ENCODE data around the gene ANKS1A. TPM values are rescaled to one million over a fixed set of nuclear protein-coding genes. Genes with fewer than 3 reads are reported as not detected.

The ANKS1A gene
- total RNA-seq, 2 donors from 2014 or later: 20.5 to 68.4 TPM

- H3K27ac ChIP-seq: no peak overlapping the region
- WGBS: 97% methylated on average over 2 of the region's 2 CpGs
- H3K36me3 ChIP-seq: peaks cover 0 to 7% of the 10 kb centered on the region in 2 donors
- H3K27me3 ChIP-seq (replicated peaks; ENCODE audit: insufficient read depth): no peaks in the 10 kb centered on the region
- TF ChIP-seq CTCF (IDR thresholded peaks at IDR 0.05): no peak
- TF ChIP-seq POLR2A (IDR thresholded peaks at IDR 0.05): no peak
- TF ChIP-seq POLR2AphosphoS5 (IDR thresholded peaks at IDR 0.05): no peak
- no peaks in the 10 kb centered on the region for H3K9me3 ChIP-seq
- intact Hi-C loops (cut with DNase I): no loop called here
- no peak overlapping the region for H3K4me3 ChIP-seq
- no peak for DNase-seq (ENCODE audit: low spot score)
- no peaks in the 10 kb centered on the region for H3K4me1 ChIP-seq (replicated peaks)
These were observed 180.2 kb downstream of the ANKS1A start for GRCh38 chr6:35069262-35069661.

GRCh38 chr6:35070111-35070510, 181.1 kb downstream of the ANKS1A start:
- Histone ChIP-seq H3K27ac (no peak overlapping the region), H3K4me1 (replicated peaks) (no peaks in the 10 kb centered on the region), H3K9me3 (no peaks in the 10 kb centered on the region), H3K4me3 (no peak overlapping the region), H3K36me3 (peaks cover 0 to 7% of the 10 kb centered on the region in 2 donors), H3K27me3 (replicated peaks; ENCODE audit: insufficient read depth) (no peaks in the 10 kb centered on the region)
- WGBS: 89% methylated on average over 2 of the region's 2 CpGs
- intact Hi-C loops (cut with DNase I): no loop called here
- no peak for TF ChIP-seq POLR2A (IDR thresholded peaks at IDR 0.05)
- no peak for TF ChIP-seq POLR2AphosphoS5 (IDR thresholded peaks at IDR 0.05)
- TF ChIP-seq CTCF (IDR thresholded peaks at IDR 0.05): no peak
- no peak for DNase-seq (ENCODE audit: low spot score)

DNA sequence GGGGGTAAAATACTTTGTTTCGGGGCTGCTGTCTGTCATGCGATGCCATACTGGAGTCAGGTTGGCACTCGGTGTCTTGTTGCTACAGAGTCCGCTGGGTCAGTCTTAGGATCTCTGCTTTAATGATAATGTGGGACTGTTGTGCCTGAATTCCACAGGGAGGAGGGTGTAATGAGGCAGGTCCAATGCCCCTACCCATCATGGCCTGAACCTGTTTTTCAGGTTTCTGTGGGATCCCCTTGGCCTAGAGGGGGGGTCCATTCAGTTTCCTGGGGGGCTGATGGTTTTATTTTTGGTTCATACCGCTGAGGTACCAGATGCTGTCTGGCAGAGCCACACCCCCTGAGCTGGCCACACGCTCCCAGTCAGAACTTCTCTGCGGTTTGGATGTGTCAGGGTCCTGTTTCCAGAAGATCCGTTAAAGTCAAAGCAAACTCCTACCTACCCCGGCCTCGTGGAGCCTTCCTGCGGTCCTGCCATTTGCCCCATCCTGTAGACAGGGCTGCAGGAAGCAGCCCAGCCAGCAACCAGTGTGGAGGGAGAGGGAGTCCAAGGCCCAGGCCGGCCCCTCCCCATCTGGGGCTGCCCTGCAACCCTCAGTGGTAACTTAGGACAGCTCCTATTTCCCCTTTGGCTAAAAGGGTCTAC, 182.4 kb downstream of the ANKS1A start:
- Histone ChIP-seq H3K27ac (no peak overlapping the region), H3K4me1 (replicated peaks) (no peaks in the 10 kb centered on the region), H3K4me3 (no peak overlapping the region), H3K27me3 (replicated peaks; ENCODE audit: insufficient read depth) (no peaks in the 10 kb centered on the region), H3K9me3 (no peaks in the 10 kb centered on the region), H3K36me3 (no peaks in the 10 kb centered on the region)
- intact Hi-C loops (cut with DNase I): no loop called here
- WGBS: 56% methylated on average over 12 of the region's 12 CpGs
- TF ChIP-seq CTCF (IDR thresholded peaks at IDR 0.05) (no peak), POLR2A (IDR thresholded peaks at IDR 0.05) (no peak)
- no peak for DNase-seq (ENCODE audit: low spot score)

DNA sequence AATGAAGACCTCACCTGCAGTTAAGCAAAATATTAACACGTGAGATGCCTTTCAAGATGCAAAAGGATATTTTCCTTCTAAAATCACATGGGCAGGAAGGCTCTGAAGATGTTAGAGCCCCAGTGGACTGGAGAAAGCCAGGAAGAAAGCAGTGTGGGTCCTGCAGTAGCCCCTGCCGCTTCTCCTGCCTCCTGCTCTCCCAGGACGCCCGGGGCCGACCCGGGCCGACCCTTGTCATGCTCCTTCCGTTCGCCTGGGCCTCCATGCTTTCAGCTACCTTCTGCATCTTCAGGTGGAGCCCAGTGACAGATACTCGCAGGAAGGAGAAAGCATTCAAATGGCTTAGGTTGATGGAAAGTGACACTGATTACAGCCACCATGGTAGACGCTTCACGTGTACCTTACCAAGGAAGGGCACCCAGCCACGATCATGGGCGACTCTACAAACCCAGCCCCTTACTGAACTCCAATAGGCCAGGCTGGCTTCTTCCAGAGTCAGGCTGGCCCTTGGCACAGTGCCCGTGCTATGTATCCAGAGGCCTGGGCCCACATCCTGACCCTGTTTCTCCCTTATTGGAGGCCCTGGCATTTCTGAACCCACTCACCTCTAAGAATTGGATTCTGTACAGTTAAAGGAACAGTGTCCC, 183.1 kb downstream of the ANKS1A start:
- Histone ChIP-seq H3K4me1 (replicated peaks) (no peaks in the 10 kb centered on the region), H3K36me3 (no peaks in the 10 kb centered on the region)
- DNase-seq (ENCODE audit: low spot score): no peak

More for the DNA sequence above, 183.1 kb downstream of the ANKS1A start:
- 75% methylated on average over 15 of the region's 15 CpGs for WGBS
- no peak for TF ChIP-seq CTCF (IDR thresholded peaks at IDR 0.05)
- no peak for TF ChIP-seq POLR2AphosphoS5 (IDR thresholded peaks at IDR 0.05)
- TF ChIP-seq POLR2A (IDR thresholded peaks at IDR 0.05): no peak
- H3K27me3 ChIP-seq (replicated peaks; ENCODE audit: insufficient read depth): no peaks in the 10 kb centered on the region
- H3K27ac ChIP-seq: no peak overlapping the region
- no peak overlapping the region for H3K4me3 ChIP-seq
- intact Hi-C loops (cut with DNase I): no loop called here
- H3K9me3 ChIP-seq: no peaks in the 10 kb centered on the region
